ENCODE results near the gene UVSSA.
"Not testable (repeated sequence)": the region's sequence is repeated elsewhere in the genome, so short reads cannot be mapped to it uniquely, and the experiment has no call there.

UVSSA gene

DNA sequence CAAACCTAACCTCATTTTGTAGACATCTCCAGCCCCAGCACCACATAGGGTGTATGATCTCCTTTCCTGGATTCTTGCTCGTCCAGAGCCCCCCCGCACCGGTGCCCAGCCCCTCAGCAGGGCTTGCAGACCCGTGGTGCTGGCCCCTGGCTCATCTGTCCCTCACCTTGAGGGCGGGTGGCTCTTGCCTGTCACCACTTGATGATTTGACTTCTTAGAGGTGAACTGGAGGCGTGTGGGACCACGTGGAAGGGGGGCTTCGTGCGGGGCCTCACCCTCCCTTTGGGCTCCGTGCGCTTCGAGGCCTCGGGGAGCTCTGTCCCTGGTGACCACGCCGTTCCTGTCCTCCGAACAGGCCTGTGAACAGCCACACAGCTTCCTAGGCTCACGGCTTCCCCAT, 15.5 kb downstream of the UVSSA start:
- no peak for DNase-seq (ENCODE audit: low read depth in 1 of 2, low spot score in 1 of 2)

DNA sequence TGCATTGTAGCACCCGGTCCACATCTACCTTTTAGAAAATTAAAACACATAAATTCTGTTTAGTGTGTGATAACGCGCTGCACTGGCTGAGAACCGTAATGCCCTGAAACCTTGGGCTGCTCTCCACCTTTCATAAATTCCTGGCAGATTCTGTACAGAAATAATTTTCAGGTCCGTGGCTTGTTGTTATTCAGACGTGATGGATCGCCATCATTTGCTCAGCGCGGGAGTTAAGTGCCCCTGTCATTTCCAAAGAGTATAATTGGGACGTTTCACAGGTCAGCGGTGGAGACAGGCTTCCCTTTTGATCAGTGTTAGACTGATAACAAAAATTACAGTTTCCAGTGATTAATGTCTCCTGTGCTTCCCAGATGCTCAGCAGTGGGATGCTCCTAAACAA, 16.5 kb downstream of the UVSSA start:
- DNase-seq (ENCODE audit: low read depth in 1 of 2, low spot score in 1 of 2): no peak

DNA sequence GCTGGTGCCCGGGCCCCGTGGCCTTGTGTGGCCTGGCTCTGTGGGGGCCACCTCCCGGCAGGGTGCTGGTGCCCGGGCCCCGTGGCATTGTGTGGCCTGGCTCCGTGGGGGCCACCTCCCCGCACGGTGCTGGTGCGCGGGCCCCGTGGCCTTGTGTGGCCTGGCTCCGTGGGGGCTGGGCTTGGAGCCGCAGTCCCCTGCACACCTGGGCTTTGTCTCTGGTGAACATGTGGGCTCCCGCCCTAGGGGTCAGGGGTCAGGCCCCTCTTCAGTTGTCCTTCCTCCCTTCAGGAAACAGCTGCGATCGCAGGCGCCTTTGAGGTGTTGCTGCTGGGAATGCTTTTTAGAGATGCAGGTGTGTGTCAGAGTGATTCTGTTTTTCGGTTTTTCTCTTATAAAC, 17.2 kb downstream of the UVSSA start:
- DNase-seq (ENCODE audit: low read depth in 1 of 2, low spot score in 1 of 2): no peak

DNA sequence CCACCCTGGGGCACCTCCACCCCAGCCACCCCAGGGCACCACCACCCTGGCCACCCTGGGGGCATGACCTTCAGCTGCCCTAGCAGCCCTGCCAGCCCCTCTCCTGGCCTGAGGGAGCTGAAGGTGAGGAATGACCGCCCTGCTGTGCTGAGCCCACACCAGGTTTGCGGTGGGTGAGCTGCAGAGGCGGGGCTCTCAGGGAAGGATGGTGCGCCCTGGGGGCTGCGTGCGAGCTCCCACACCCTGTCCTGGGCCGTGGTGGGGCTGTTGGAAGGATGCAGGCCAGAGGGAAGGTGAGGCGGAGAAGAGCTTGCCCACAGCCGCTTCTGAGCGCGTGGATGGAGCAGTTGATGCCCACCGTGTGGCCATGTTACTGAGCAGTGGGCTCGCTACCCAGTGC, 17.7 kb downstream of the UVSSA start:
- no peak for DNase-seq (ENCODE audit: low read depth in 1 of 2, low spot score in 1 of 2)

DNA sequence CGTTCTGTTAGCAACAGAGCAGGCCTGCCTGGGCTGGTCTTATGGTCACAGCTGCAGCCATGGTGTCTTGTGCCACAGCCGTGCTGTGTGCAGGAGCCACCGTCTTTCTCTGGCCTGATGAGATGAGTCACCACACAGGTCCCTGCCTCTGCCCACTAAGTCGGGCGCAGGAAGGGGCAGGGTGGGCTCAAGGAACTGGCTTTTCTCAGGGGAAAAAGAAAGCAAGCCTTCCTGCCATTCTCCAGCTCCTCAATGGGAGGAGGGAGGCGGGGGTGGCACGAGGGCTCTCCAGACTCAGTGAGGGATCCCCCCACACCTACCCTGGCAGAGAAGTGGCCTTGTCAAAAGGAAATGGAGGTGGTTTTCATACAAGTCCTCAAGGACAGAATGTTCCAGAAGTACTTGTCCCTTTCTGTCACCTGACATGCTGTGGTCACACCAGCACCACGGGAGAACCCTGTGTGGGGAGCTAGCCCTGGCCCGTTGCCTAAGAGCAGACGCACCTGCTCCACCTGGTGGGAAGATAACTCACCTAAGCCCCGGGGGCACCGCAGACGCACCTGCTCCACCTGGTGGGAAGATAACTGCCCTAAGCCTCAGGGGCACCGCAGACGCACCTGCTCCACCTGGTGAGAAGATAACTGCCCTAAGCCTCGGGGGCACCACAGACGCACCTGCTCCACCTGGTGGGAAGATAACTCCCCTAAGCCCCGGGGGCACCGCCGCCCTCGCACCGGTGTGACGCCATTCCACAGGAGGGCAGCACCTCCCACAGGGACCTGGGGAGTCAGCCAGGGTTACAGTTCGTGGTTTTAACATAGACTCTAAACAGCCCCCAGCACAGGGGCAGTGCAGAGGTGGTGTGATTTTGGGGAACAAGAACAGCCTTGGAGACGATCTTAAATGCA, 18.5 kb downstream of the UVSSA start:
- DNase-seq (ENCODE audit: low read depth in 1 of 2, low spot score in 1 of 2): no peak

DNA sequence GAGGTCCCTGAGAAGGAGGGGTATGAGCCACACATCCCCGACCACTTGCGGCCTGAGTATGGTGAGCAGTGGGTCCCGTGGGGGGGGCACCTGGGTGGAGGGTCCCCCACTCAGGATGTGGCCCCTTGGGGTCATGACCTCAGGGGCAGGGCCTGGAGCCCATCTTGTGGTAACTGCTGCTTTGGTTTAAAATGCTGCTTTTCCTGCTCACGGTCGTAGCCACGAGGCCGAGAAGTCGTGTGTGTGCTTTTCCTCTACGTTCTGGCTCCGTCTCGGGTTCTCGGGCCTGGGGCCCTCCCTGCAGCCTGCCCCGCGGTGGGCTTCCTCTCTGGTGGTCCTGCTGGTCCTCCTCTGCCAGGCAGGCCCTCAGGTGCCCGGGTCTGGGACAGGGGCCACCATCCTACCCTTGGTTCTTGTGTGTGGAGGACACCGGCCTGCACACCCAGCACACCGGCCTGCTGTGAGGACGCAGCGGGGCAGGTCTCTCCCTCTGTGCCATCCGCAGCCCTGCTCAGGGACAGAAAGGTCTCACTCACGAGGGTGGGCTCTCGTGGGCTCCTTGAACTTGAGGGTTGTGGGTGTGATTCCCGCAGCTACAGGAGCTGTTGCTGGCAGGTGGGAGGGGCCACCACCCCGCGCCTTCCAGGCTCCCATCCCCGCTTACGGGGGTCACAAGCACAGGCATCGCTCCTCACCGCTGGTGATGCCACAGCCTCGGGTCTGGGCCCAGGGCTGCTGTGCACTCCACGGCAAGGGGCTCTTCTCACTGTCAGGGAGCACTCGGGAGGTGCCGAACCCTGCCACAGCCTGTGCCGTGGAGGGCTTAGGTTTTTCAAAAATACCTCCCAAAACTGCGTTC, 19.6 kb downstream of the UVSSA start:
- DNase-seq (ENCODE audit: low read depth in 1 of 2, low spot score in 1 of 2): no peak

DNA sequence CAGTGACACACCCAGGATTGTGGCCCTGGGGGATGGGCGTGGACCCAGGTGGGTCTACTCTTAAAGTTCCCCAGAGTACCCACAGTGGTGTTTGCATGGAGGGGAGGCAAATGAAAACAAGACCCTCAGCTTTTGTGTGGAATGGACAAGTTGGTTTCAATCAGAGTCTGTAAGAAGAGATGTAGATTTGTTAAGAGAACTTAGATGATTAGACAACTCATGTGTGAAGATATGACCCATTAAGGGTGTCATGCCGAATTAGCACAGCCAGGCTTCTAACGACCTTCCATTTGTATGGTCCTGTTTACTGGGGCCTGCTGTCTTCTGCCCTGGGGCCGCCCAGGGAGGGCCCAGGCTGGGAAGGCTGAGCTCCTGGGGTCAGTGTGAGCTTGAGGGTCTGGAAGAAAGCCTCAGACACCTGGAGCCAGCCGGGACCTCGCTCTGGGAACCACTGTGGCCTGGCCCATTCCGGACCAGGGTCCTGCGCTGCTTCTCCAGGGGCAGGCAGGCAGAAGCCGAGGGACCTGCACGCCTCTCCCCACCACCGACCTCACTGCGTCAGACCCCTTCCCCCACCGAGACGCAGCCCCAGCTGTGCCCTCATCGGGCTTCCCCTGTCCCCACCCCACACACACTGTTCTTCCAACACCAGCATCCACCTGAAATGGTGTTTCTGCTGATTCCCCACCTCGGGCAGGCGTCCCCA, 20.4 kb downstream of the UVSSA start:
- no peak for DNase-seq (ENCODE audit: low read depth in 1 of 2, low spot score in 1 of 2)

DNA sequence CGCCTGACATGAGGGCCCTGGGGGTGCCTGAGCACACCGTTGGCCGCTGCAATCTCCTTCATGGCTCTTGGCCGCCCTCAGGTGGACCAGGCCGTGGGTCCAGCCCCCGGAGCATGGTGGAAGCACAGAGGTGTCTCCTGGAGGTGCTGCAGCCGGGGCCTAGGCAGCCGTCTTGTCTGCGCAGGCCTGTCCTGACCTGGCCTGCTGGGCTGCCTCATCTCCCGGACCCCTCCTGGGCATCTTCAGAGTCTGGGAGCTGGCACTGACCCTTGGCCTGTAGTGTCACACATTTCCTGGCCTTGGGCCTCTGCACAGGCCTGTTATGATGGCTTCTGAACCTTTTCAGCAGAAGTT, 20.9 kb downstream of the UVSSA start:
- no peak for DNase-seq (ENCODE audit: low read depth in 1 of 2, low spot score in 1 of 2)

DNA sequence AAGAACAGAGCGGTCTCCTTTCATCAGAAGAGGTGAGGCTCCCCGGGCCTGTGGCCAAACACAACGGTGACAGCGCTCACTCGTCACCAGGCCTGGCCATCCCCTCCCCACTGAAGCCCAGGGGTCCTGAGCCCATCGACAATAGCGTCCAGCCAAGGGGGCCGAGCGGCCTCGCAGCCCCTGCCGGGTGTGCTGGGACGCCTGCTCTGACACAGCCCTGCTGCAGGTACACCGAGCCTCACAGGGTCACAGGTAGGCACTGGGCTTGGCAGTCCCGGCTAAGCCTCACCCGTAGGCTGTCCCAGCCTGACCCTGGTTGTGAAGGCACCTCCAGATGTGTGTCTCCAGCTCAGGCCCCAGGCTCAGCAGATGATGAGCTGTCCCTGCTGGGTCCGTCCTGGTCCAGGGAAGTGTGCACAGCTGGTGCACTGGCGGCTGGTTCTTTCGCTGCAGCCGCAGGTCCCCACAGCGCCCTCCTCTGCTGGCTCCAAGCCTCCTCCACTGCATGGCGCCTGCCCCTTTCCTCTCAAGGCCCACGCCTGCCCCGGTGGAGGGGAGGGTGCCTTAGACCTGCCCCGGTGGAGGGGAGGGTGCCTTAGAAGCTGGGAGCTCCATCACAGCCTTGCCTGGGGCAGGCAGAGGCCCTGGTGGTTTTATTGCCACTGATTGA, 21.5 kb downstream of the UVSSA start:
- DNase-seq (ENCODE audit: low read depth in 1 of 2, low spot score in 1 of 2): no peak

DNA sequence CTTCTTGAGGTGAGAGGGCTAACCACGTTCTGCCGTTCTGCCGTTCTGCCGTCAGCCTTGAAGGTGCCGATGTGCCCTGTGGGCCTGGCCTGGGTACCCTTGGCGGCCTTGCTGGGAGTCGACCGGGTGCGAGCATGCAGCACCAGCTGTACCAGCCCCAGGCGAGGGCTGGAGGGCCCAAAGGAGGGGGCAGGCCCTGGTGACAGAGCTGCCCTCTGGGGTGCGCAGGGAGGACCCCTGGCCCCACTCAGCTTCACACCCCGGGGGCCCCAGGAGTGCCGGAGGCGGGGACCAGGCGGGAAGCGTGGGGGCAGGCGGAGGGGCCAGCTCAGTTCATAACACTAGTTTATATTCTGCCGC, 22.1 kb downstream of the UVSSA start:
- DNase-seq (ENCODE audit: low read depth in 1 of 2, low spot score in 1 of 2): no peak

DNA sequence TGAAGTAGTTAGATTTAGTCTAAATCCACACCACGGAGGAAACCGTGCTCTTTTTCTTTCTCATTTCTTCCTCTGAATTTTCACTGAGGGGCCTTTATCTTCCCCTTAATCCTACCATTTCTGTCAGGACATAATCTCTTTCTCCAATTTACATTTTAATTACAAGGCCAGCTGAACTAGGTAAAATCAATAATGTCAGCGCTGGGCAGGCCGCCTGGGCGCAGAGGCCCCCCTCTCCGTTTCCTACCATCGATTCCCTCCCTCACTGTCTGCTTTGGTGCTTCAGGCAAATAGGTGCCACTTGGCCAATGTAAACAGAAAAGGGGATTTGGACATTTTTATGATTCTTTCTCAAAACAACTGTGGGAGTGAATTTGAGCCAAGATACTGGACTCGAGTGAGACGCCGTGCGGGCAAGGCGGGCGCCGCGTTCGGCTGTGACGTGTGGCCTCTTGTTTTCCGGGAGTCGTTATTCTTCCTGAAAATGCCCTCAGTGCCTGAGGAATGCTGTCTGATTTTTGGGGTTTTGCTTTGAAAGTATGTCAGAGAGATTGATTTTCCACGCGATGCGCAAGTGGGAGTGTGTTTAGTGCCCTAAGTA, 22.6 kb downstream of the UVSSA start:
- no peak for DNase-seq (ENCODE audit: low read depth in 1 of 2, low spot score in 1 of 2)

DNA sequence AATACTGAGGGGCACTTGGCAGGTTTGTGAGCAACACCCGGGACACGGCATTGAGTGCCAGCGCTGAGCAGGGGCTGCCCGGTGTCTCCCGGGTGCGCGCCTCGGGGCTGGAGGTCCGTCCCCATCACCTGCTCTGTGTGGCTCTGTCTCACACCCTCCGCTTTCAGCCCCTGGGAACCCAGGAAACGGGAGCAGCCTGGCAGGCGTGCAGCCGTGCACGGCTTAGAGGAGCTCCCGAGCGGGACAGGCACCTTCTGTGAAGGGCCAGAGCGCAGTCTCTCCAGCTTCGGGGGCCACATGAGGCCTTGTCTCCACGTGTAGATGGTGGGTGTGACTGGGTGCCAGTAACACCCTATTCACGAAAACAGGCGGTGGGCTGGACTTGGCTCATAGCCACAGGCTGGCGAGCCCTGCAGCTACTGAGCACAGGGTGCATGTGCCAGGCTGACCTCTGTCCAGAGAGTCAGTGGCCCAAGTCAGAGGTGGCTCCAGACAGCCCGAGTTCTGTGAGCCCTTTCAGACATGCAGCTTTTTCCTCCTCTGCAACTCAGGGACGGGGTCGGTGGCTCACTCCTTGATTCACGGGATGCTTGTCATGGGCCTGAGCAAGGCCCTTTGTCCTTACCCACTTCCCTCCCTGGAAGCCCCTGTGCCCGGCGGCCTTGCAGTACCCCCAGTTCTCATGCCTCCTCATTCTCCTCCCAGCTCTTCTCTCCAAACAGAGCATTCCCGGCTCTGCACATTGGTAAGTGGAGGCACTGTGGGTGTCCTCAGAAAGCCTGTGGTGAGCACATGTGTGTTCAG, 23.5 kb downstream of the UVSSA start:
- no peak for DNase-seq (ENCODE audit: low read depth in 1 of 2, low spot score in 1 of 2)

DNA sequence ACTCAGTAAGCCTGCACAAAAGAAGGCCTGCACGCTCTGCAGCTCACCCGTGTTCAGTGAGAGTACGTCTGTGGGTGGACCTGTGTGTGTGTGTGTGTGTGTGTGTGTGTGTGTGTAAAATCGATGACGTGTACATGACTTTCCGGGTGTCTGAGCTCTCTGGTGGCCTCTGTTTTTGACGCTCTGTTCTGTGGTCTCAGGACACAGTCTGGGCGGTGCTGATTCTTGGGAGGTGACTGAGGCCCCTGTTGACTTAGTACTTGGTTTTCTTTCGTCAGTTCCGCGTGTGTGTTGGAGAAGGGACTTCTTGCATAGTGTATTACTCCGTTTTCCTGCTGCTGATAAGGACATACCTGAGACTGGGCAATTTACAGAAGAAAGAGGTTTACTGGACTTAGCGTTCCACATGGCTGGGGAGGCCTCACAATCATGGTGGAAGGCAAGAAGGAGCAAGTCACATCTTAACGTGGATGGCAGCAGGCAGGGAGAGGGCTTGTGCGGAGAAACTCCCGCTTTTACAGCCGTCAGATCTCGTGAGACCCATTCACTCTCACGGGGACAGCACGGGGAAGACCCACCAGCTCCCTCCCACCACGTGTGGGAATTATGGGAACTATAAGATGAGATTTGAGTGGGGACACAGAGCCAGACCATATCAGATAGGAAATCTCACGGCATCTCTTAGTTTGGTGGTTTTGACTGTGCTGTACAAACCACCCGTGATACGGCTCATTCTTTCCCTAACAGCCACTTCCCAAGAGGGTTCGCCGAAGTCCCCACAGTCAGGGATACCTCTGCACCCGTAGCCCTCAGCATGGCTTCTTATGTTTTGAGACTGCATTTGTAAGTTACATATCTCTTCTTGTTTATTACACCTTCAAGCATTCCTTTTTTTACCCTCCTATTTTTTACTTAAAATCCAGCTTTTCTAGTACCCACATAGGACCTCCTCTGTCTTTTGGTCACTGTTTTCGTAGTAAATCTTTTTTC, 24.5 kb downstream of the UVSSA start:
- DNase-seq (ENCODE audit: low read depth in 1 of 2, low spot score in 1 of 2): no peak

DNA sequence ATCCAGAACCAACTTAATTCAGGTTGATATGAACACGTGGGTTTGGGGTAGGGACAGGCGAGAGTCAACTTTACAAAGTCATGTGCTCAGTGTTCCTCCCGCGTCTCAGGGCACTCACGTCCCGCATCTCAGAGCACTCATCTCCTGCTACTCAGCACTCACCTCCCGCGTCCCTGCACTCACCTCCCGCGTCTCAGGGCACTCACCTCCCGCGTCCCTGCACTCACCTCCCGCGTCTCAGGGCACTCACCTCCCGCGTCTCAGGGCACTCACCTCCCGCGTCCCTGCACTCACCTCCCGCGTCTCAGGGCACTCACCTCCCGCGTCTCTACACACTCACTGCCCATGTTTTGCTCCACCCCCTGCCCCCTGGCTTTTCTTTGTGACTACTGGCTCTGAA, 25.6 kb downstream of the UVSSA start:
- DNase-seq (ENCODE audit: low read depth in 1 of 2, low spot score in 1 of 2): not testable (repeated sequence)

DNA sequence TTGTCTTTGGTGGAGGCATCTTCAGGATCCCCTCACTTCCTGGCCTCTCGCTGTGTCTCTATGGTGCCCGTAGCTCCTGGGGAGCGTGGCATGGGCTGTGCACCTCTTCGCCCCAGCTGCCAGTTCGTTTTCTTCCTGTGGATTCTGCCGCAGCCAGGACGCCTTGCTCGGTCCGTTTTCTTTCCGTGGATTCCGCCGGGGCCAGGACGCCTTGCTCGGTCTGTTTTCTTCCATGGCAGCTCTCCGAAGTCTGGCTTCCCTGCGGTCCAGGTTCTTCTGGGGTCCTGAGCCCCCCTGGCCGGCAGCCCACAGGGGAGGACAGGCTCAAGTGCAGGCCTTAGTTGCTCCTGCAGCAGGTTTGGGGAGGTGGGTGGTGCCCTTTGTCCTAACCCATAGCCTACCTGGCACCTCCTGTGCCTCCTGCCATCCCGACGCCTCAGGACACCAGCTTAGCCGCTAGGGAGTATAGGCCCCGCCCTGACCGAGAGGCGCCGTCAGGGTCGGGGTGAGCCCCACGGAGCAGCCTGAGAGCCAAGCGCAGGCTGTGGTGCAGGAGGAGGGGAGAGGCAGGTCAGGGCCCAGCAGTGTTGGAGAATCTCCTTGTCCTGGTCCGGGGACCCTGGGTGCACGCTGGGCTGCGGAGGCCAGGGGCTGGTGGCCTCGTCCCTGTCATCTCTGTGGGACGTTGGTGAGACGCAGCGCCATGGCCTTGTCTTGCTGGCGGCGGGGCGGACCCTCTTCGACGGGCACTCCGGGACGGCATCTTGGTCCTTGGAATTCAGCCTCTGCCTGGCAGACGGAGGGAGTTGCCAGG, 27.1 kb downstream of the UVSSA start:
- no peak for DNase-seq (ENCODE audit: low read depth in 1 of 2, low spot score in 1 of 2)

DNA sequence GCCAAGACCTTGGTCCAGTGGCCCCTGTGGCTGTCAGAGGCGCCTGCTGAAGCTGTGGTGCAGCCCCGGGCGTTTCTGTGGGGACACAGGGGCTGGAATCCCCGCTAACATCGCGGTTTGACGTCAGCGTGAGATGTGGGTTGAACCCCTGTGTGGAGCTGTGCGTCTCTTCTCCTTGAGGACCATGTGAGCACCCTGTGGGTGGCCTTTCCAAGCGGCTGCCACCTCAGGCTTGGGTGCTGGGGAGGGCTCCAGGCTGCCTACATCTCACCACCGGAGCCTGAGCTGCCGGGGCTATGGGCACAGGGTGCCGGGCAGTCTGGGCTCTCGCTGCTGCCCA, 27.7 kb downstream of the UVSSA start:
- no peak for DNase-seq (ENCODE audit: low read depth in 1 of 2, low spot score in 1 of 2)

DNA sequence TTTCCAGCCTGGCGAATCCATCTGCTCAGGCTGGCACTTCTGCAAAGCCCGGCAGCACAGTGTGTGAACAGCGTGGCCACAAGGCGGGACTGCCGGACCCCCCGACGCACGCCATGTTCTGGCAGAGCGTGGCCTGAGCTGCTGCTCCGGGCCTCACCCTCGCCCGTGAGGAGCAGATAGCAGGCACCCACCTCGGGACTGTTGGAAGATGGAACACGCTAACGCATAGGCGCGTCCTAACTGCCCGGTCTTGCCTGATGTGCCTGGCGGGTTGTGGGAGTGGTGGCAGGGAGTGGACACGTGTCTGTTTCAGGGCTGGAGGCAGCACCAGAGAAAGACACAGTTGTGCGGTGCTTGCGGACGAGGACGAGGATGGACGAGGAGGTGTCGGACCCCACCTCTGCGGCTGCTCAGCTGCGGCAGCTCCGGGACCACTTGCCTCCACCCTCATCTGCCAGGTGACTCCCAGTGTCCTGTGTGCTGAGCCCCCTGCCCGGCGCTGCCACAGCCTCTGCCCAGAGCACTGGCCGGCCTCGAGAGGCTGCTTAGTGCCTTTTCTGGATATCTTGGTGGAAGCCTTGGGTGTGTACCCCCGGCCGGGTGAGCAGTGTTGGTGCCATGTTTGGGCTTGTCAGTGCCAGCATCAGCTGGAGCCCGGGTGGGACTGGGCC, 28.2 kb downstream of the UVSSA start:
- no peak for DNase-seq (ENCODE audit: low read depth in 1 of 2, low spot score in 1 of 2)
